IMR-90 (cell line): ENCODE measurements around the gene CNBD2. TPM values are rescaled to one million over a fixed set of nuclear protein-coding genes. Genes with fewer than 3 reads are reported as not detected.

Source experiments
- ATAC-seq: fragments of 200-7000 bp; cut with Tn5 transposase; 2 replicates; pipeline ENCODE4 v1.9.1; 2020; ENCODE audit warnings: low read depth, mild to moderate bottlenecking, moderate library complexity
- BruUV-seq: library from RNA; stranded (reverse); fragments of 400-500 nt; replicated peaks from 2 replicates; lab custom pipeline; 2021; lab: Mats Ljungman, UMichigan
- CTCF ChIA-PET: fragments of 300-600 bp; formaldehyde crosslinking; extraction: SDS; loops from one replicate; lab custom pipeline; 2021; ENCODE audit warnings: antibody characterized with exemption; lab: Yijun Ruan, JAX
- POLR2A ChIA-PET: fragments of 300-600 bp; sonication (Branson Sonifier 250); formaldehyde crosslinking; loops from one replicate; lab custom pipeline; 2022; ENCODE audit warnings: antibody characterized with exemption; ENCODE audit not compliant: unreplicated experiment; lab: Charles Lee
- DNase-seq: peaks from one replicate; pipeline ENCODE4 v3.0.0; 2013
- H2AFZ ChIP-seq: replicated peaks from 2 replicates; pipeline ENCODE3; 2013; ENCODE audit warnings: low read length, mild to moderate bottlenecking; ENCODE audit not compliant: poor library complexity
- H2AK5ac ChIP-seq: 2 replicates; pipeline ENCODE4 v1.6.1; 2013; ENCODE audit warnings: low read depth, low read length, inconsistent platforms
- H2AK9ac ChIP-seq: replicated peaks from 2 replicates; pipeline ENCODE3; 2013; ENCODE audit warnings: mild to moderate bottlenecking, low read depth, low read length, moderate library complexity; ENCODE audit not compliant: poor library complexity
- H2BK120ac ChIP-seq: 2 replicates; pipeline ENCODE4 v1.6.1; 2013; ENCODE audit warnings: low read depth, low read length, inconsistent platforms
- H2BK15ac ChIP-seq: 3 replicates; pipeline ENCODE4 v1.6.1; 2013; ENCODE audit warnings: low read depth, low read length, inconsistent platforms
- H2BK20ac ChIP-seq: 2 replicates; pipeline ENCODE4 v1.6.1; 2013; ENCODE audit warnings: low read depth, mild to moderate bottlenecking, inconsistent platforms, low read length, moderate library complexity
- H2BK5ac ChIP-seq: 2 replicates; pipeline ENCODE4 v1.6.1; 2013; ENCODE audit warnings: mild to moderate bottlenecking, low read depth, low read length, inconsistent platforms; ENCODE audit not compliant: poor library complexity, severe bottlenecking
- H3K14ac ChIP-seq: replicated peaks from 2 replicates; pipeline ENCODE4 v1.6.1; 2013; ENCODE audit warnings: low read depth, low read length, inconsistent platforms
- H3K18ac ChIP-seq: 2 replicates; pipeline ENCODE4 v1.6.1; 2013; ENCODE audit warnings: low read depth, low read length, control low read depth
- H3K23ac ChIP-seq: 2 replicates; pipeline ENCODE4 v1.6.1; 2013; ENCODE audit warnings: low read depth, low read length, inconsistent platforms
- H3K27ac ChIP-seq: 2 replicates; pipeline ENCODE4 v1.5.1; 2013; ENCODE audit warnings: mild to moderate bottlenecking, control low read depth, low read length; ENCODE audit not compliant: insufficient read depth
- H3K27me3 ChIP-seq: 2 replicates; pipeline ENCODE4 v1.6.1; 2013; ENCODE audit warnings: low read length; ENCODE audit not compliant: control insufficient read depth, insufficient read depth
- H3K36me3 ChIP-seq: 2 replicates; pipeline ENCODE4 v1.6.1; 2013; ENCODE audit warnings: low read length, mixed read lengths; ENCODE audit not compliant: control insufficient read depth, insufficient read depth
- H3K4ac ChIP-seq: 2 replicates; pipeline ENCODE4 v1.6.1; 2013; ENCODE audit warnings: low read depth, low read length, inconsistent platforms
- H3K4me1 ChIP-seq: 2 replicates; pipeline ENCODE4 v1.6.1; 2013; ENCODE audit warnings: low read length, mixed read lengths; ENCODE audit not compliant: control insufficient read depth, insufficient read depth
- H3K4me2 ChIP-seq: 2 replicates; pipeline ENCODE4 v1.6.1; 2013; ENCODE audit warnings: low read depth, mild to moderate bottlenecking, control low read depth, low read length, moderate library complexity
- H3K4me3 ChIP-seq: 2 replicates; pipeline ENCODE4 v1.5.1; 2013; ENCODE audit warnings: low read depth, mild to moderate bottlenecking, control low read depth, low read length, moderate library complexity; ENCODE audit not compliant: insufficient read depth
- H3K56ac ChIP-seq: 2 replicates; pipeline ENCODE4 v1.6.1; 2013; ENCODE audit warnings: low read length, inconsistent platforms; ENCODE audit not compliant: insufficient read depth; ENCODE audit errors: extremely low read depth
- H3K79me1 ChIP-seq, 2 experiments: 2 replicates each; pipeline ENCODE4 v1.6.1; 2013; ENCODE audit warnings: low read length in 2 of 2, inconsistent platforms in 1 of 2, low read depth in 1 of 2
- H3K9ac ChIP-seq: 2 replicates; pipeline ENCODE4 v1.6.1; 2013; ENCODE audit warnings: low read depth, low read length, control low read depth
- H3K9me1 ChIP-seq: 2 replicates; pipeline ENCODE4 v1.6.1; 2013; ENCODE audit warnings: low read length, inconsistent platforms; ENCODE audit not compliant: insufficient read depth
- H3K9me3 ChIP-seq: 2 replicates; pipeline ENCODE4 v1.6.1; 2013; ENCODE audit warnings: low read length; ENCODE audit not compliant: control insufficient read depth, insufficient read depth
- H4K20me1 ChIP-seq: 2 replicates; pipeline ENCODE4 v1.6.1; 2013; ENCODE audit warnings: low read length, inconsistent platforms; ENCODE audit not compliant: insufficient read depth
- H4K5ac ChIP-seq: 2 replicates; pipeline ENCODE4 v1.6.1; 2013; ENCODE audit warnings: mild to moderate bottlenecking, low read depth, low read length, control low read depth
- H4K8ac ChIP-seq, 2 experiments: 2 replicates each; pipeline ENCODE4 v1.6.1; 2013; ENCODE audit warnings: low read depth in 2 of 2, low read length in 2 of 2, control low read depth in 1 of 2, inconsistent platforms in 1 of 2
- H4K91ac ChIP-seq: 2 replicates; pipeline ENCODE4 v1.6.1; 2013; ENCODE audit warnings: low read depth, low read length, inconsistent platforms; ENCODE audit not compliant: insufficient read depth
- CHD1 ChIP-seq: IDR thresholded peaks from 2 replicates; pipeline ENCODE4 v1.6.1; 2012; ENCODE audit warnings: low read depth, low read length, improper control_type of control experiment
- CTCF ChIP-seq: conservative IDR thresholded peaks from 2 replicates; pipeline ENCODE4 v1.5.1; 2012; ENCODE audit warnings: mild to moderate bottlenecking, low read depth, low read length, improper control_type of control experiment
- ELK1 ChIP-seq: fragments of 150-350 bp; IDR thresholded peaks from 2 replicates; pipeline ENCODE4 v1.6.1; 2016; ENCODE audit warnings: low read depth, mild to moderate bottlenecking, low read length, moderate library complexity, borderline replicate concordance
- MAFK ChIP-seq: IDR thresholded peaks from 2 replicates; pipeline ENCODE4 v1.6.1; 2012; ENCODE audit warnings: low read depth, low read length, improper control_type of control experiment
- MAZ ChIP-seq: IDR thresholded peaks from 2 replicates; pipeline ENCODE4 v1.6.1; 2012; ENCODE audit warnings: low read depth, mild to moderate bottlenecking, low read length, improper control_type of control experiment, moderate library complexity, borderline replicate concordance
- MXI1 ChIP-seq: IDR thresholded peaks from 2 replicates; pipeline ENCODE4 v1.6.1; 2012; ENCODE audit warnings: low read depth, mild to moderate bottlenecking, low read length, moderate library complexity, borderline replicate concordance
- POLR2A ChIP-seq: IDR thresholded peaks from 2 replicates; pipeline ENCODE4 v1.6.1; 2012; ENCODE audit warnings: mild to moderate bottlenecking, low read depth, low read length
- SMC3 ChIP-seq: fragments of 150-350 bp; IDR thresholded peaks from 2 replicates; pipeline ENCODE4 v1.6.1; 2016; ENCODE audit warnings: low read depth, mild to moderate bottlenecking, antibody characterized with exemption, low read length, moderate library complexity
- USF2 ChIP-seq: fragments of 150-350 bp; IDR thresholded peaks from 2 replicates; pipeline ENCODE4 v1.6.1; 2017; ENCODE audit warnings: mild to moderate bottlenecking, antibody characterized with exemption, low read length, low read depth
- WGBS, 2 experiments: methylation state at CpG; one replicate each; pipeline versions ENCODE4 v1.1.5 to v1.1.7; 2013; ENCODE audit warnings: missing lambda C conversion rate in 2 of 2; ENCODE audit not compliant: insufficient read length in 1 of 2; ENCODE audit errors: extremely low coverage in 2 of 2; 5-methylcytosine and 5-hydroxymethylcytosine counted together
- dilution Hi-C: fragments of 300-500 bp; cut with HindIII; formaldehyde crosslinking; loops from one replicate; pipeline ENCODE4 v1.14.3; 2018; ENCODE audit warnings: low sequenced_read_pairs; ENCODE audit not compliant: unreplicated experiment
- in situ Hi-C: fragments of 300-500 bp; cut with MboI; formaldehyde crosslinking; loops from 3 replicates; pipeline ENCODE4 v1.14.3; 2019; ENCODE audit warnings: low sequenced_read_pairs, inconsistent platforms, mixed read lengths
- intact Hi-C: fragments of 100-400 bp; cut with micrococcal nuclease; formaldehyde crosslinking; loops from 2 replicates; pipeline ENCODE4 v1.10.0; 2022
- polyA plus RNA-seq, 3 experiments: library from polyadenylated mRNA; depleted of rRNA; stranded (reverse); fragments of >200 nt; gene quantifications; 2 replicates each; pipeline ENCODE4 v1.2.3, GENCODE V29; 2012; ENCODE audit warnings: low replicate concordance in 1 of 3
- total RNA-seq: library from RNA; depleted of rRNA; stranded (reverse); fragments of >200 nt; gene quantifications from 2 replicates; pipeline ENCODE4 v1.2.3, GENCODE V29; 2012

CNBD2 gene
- total and polyA plus RNA-seq, 2 of the 4 experiments (the other 2 are of a cell fraction) = 0.90 to 1.7 TPM

- H2AK5ac ChIP-seq = no peak overlapping the region
- no peak overlapping the region for H3K4me2 ChIP-seq
- no peaks in the 10 kb centered on the region for H3K27me3 ChIP-seq
- dilution Hi-C loops (no loop called here), intact Hi-C loops (no loop called here), in situ Hi-C loops (no loop called here)
- no peak overlapping the region for H2BK20ac ChIP-seq
- H3K36me3 ChIP-seq = peaks cover 20% of the 10 kb centered on the region
- no peaks in the 10 kb centered on the region for H3K9me3 ChIP-seq
- peak overlapping the region; percentile 27; the same call in 1 of the 2 replicates for H3K27ac ChIP-seq
- no peak overlapping the region for H4K91ac ChIP-seq
- no peak overlapping the region for H3K23ac ChIP-seq
- H4K8ac ChIP-seq = no peak overlapping the region
- no peak for TF ChIP-seq ELK1
- TF ChIP-seq CTCF = no peak
- no peak for TF ChIP-seq USF2
- TF ChIP-seq MAFK = no peak
- no peak for TF ChIP-seq MXI1
- no peak for TF ChIP-seq MAZ
- TF ChIP-seq SMC3 = no peak
- no peak for TF ChIP-seq CHD1
- TF ChIP-seq POLR2A = no peak
- no TSS peak for BruUV-seq
- H2BK120ac ChIP-seq = no peak overlapping the region
- H3K56ac ChIP-seq = no peak overlapping the region
- no peak overlapping the region for H3K14ac ChIP-seq
- no peak overlapping the region for H3K4ac ChIP-seq
- no peak overlapping the region for H2BK15ac ChIP-seq
- H3K18ac ChIP-seq = no peak overlapping the region
- no peak overlapping the region for H4K5ac ChIP-seq
- POLR2A ChIA-PET = no interaction called here
- peaks cover 11% of the 10 kb centered on the region for H4K20me1 ChIP-seq
- H3K4me3 ChIP-seq = no peak overlapping the region
- no peak overlapping the region for H3K9ac ChIP-seq
- H3K4me1 ChIP-seq = peaks cover 4% of the 10 kb centered on the region
- H3K9me1 ChIP-seq = peaks cover 9% of the 10 kb centered on the region
- H2BK5ac ChIP-seq = peak overlapping the region; percentile 76
- H3K79me1 ChIP-seq = peaks cover 0 to 43% of the 10 kb centered on the region in 2 experiments; a peak in 3 of 4 replicates
- H2AFZ ChIP-seq = no peak overlapping the region
- DNase-seq (peak; percentile 57), ATAC-seq (peak; percentile 59)
- no peak overlapping the region for H2AK9ac ChIP-seq
- CTCF ChIA-PET = interaction anchor here (0.7 kb wide), 1 partner anchor 45 kb away, joined by 3 read pairs; no protein-coding TSS in a partner anchor
- 80% methylated on average over 1 of the region's 2 CpGs; no CpG with 5 or more reads in 1 of the 2 experiments for WGBS, 2 experiments
Observed at GRCh38 chr20:35947907-35948306, 20.5 kb upstream of the CNBD2 start.
